ENCODE measurements around the gene DGUOK.

- TF ChIP-seq, protein P1, sequence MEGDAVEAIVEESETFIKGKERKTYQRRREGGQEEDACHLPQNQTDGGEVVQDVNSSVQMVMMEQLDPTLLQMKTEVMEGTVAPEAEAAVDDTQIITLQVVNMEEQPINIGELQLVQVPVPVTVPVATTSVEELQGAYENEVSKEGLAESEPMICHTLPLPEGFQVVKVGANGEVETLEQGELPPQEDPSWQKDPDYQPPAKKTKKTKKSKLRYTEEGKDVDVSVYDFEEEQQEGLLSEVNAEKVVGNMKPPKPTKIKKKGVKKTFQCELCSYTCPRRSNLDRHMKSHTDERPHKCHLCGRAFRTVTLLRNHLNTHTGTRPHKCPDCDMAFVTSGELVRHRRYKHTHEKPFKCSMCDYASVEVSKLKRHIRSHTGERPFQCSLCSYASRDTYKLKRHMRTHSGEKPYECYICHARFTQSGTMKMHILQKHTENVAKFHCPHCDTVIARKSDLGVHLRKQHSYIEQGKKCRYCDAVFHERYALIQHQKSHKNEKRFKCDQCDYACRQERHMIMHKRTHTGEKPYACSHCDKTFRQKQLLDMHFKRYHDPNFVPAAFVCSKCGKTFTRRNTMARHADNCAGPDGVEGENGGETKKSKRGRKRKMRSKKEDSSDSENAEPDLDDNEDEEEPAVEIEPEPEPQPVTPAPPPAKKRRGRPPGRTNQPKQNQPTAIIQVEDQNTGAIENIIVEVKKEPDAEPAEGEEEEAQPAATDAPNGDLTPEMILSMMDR (conservative IDR thresholded peaks at IDR 0.05 in 1 of 2, IDR thresholded peaks at IDR 0.05 in 1 of 2; ENCODE audit: extremely low read depth in 1 of 2, insufficient read depth in 1 of 2, low read depth in 1 of 2, low read length in 2 of 2): no peak
- no peak for TF ChIP-seq EZH2 (IDR thresholded peaks at IDR 0.05; ENCODE audit: borderline replicate concordance, low read length)
Measured at GRCh38 chr2:74000666-74001065, 74.0 kb downstream of the DGUOK start.

All from mammary epithelial cell (primary cell).